Activated CD8-positive, alpha-beta memory T cell treated with anti-CD3 and anti-CD28 coated beads, Interleukin-2, amount 50 U/mL, for 24 hours (primary cell): ENCODE measurements around the gene ZNF256.

Source experiments
- DNase-seq: peaks from one replicate; pipeline ENCODE4 v3.0.0-alpha.2; 2020; ENCODE audit errors: extremely low read depth

Gene ZNF256

GRCh38 chr19:57947419-57948134 is at the start of gene ZNF256:
Gene ZNF256 (minus strand): TSS chr19:57947706. CDS start chr19:57947474, 232 bp downstream.
- DNase-seq: peak; percentile 81

DNA sequence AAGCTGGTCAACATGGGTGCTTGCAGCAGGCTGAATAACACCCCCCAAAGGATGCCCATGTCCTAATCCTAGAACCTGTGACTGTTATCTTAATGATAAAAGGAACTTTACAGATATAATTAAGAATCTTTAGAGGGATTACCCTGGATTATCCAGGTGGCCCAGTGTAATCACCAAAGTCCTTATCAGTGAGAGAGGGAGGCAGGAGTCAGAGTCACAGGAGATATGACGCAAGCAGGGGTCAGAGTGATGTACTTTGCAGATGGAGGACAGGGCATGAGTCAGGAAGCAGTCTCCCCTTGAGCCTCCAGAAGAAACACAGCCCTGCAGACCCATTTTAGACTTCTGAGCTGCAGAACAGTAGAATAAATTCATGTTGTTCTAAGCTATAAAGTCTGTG is 45.3 kb upstream of the ZNF256 start:
- DNase-seq: no peak

GRCh38 chr19:57978586-57979289 is 31.2 kb upstream of the ZNF256 start:
- DNase-seq: no peak

- no peak for DNase-seq
These were observed 26.9 kb upstream of the ZNF256 start, which contains the start of gene C19orf18 for GRCh38 chr19:57974434-57974833. Gene C19orf18 (minus strand): TSS chr19:57974534. CDS start chr19:57974432, 102 bp downstream.

DNA sequence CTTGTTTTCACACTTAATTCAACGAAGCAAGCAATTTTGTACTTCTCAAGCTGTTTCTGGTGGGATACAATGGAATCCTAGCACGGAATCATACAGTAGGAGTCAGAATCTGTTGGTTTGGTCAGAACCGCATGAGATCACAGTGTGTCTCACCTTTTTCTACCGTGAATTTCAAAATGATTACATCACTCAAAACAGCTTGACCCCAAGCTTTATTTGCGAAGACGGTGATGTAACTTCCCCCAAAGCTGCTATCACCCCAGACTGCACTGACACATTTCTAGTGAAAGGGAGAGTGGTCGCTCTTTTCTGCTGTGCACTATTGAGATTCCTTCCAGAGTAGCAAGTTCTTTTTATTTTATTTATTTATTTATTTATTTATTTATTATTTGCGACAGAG is 17.3 kb upstream of the ZNF256 start:
- DNase-seq: no peak

DNA sequence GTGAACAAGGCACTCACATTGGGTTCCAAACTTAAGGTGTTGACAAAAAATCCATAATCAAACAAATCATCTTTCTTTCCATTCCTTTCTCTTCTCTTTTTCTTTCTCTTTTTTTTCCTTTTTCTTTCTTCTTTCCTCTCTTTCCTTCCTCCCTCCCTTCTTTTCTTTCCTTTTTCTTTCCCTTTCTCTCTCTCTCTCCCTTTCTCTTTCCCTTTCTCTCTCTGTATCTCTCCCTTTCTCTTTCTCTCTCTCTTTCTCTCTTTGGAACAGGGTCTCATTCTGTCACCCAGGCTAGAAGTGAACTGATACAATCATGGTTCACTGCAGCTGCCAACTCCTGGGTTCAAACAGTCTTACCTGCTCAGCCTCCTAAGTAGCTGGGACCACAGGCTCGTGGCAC is 14.3 kb upstream of the ZNF256 start:
- DNase-seq: no peak

DNA sequence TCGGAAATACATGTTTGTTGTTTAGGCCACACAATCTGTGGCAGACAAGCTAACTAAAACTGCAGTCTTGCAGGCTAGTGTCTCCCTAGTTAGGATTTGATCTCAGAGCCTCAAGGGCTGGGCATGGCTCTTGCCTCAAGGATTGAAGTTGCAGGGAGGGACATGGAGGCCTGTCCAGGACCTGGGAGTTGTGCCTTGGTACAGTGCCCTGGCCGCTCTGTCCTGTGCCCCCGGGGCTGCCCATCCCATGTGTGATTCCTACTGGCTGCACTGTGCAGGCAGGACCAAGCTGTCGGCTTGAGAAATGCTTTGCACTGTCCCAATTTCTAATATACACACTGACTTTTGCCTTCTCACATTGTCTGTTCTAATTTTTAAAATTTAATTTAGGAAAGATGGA is 7.5 kb upstream of the ZNF256 start:
- no peak for DNase-seq

GRCh38 chr19:57949702-57950101 is 2.2 kb upstream of the ZNF256 start:
- DNase-seq: no peak

GRCh38 chr19:57949296-57949695 is 1.8 kb upstream of the ZNF256 start:
- no peak for DNase-seq

- DNase-seq: no peak
These were observed 453 bp downstream of the ZNF256 start for GRCh38 chr19:57947088-57947418.

- no peak for DNase-seq
These were observed 1.2 kb downstream of the ZNF256 start for GRCh38 chr19:57946316-57946715.

GRCh38 chr19:57941593-57941992 is 5.9 kb downstream of the ZNF256 start:
- DNase-seq: no peak

DNA sequence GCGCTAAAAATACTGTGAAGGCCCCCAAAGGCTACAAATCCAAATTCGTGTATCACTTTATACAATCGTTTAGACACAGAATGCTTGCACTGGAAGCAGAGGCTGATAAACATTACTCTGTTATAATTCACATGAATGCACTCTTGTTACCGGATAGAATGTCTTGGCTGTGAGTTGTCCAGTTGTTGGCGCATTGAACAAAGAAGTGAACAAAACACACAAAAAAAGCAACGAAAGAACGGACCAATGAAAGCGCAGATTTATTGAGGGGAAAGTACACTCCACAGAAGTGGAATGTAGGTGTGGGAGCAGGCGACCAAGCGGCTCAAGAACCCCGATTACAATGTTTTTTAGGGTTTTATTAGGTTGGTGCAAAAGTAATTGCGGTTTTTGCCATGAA is 11.8 kb downstream of the ZNF256 start:
- no peak for DNase-seq

- DNase-seq: no peak
These were observed 12.5 kb downstream of the ZNF256 start, which contains the start of gene ZNF418 for GRCh38 chr19:57934820-57935665. Gene ZNF418 (minus strand): TSS chr19:57935402. CDS start chr19:57933822, 1,580 bp downstream.

GRCh38 chr19:57927587-57927986 is 19.9 kb downstream of the ZNF256 start:
- no peak for DNase-seq

GRCh38 chr19:57916168-57916995 is 31.1 kb downstream of the ZNF256 start, which contains the start of gene ZNF417:
Gene ZNF417 (minus strand): TSS chr19:57916592. CDS start chr19:57916411, 181 bp downstream.
- peak; percentile 75 for DNase-seq

DNA sequence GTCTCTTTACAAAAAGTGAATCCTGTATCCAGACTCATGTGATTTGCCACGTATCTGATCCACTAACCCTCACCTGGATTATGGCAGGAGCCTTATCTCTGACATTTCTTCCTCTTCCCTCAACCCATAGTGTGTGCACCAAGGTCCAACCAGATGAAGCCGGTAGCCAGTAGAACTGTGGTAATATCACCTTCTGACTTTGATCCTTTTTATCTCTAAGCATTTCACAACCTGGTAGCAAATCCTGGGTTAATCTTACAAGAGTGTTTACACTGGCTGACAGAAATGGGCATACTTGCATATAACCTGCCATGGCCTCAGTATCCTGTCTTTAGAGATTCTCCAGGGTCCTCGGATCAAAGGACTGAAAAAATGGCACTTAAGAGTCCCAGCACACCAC is 33.0 kb downstream of the ZNF256 start:
- no peak for DNase-seq

DNA sequence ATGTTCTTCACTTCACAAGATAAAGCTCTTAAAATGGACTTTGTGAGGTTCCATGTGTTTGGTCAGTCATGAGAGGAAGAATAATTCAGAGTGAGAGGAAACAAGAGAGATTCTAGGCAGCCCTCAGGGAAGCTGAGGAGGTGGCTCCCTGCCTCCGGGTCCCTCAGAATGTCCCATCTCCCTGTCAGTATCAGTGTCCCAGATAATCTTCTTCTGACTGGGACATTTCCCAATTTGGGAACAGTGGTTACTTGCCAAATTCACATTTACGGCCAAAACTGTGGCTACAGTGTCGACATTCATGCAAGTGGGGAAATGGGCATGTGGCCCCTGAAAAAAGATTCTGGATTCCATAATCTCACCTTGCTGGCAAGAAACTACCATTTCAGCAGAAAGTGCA is 40.1 kb downstream of the ZNF256 start:
- DNase-seq: no peak

- no peak for DNase-seq
These were observed 42.2 kb downstream of the ZNF256 start for GRCh38 chr19:57905258-57905657.

DNA sequence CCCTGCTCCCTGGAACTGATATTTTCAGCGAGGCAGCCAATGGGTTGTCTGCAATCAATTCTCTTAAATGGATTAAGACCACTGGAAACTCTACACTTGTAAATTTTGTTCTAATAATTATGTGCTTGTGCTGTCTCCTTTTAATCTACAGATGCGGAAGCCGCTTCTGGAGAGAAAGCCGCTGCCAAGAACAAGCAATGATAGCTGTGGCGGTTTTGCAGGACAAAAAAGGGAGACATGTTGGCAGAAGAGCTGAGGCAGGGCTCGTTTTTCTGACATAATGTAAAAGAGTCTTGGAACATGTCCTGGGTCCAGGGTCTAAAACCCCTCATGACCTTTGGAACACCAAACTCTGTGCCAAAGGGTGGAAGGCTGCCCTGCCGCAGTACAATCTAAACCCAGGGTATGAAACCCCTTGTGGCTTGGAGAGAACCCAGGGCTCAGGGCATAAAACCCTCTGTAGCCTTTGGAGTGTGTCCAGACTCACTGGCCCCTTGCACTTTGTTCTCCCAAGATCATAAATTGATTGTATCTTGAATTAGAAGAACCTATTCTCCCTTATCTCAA is 43.8 kb downstream of the ZNF256 start:
- no peak for DNase-seq

DNA sequence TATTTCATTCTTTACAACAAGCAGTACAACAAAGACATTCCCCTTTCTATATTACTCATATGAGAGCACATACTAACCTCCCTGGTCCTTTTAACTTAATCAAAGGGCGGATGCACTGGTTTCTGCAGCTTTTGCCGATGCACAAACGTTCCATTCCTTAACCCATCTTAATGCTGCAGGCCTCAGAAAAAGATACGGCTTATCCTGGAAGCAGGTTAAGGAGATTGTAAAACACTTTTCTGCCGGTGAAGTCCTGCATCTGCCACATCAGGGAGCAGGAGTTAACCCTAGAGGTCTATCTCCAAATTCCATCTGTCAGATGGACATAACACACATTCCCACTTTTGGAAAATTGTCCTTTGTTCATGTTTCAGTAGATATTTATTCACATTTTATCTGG is 47.2 kb downstream of the ZNF256 start:
- no peak for DNase-seq
